ENCODE data around the gene MAN2A2. TPM values are rescaled to one million over a fixed set of nuclear protein-coding genes. Genes with fewer than 3 reads are reported as not detected.

MAN2A2 gene
- total RNA-seq, 2 experiments from 2014 or later, result 11.6 to 12.2 TPM

DNA sequence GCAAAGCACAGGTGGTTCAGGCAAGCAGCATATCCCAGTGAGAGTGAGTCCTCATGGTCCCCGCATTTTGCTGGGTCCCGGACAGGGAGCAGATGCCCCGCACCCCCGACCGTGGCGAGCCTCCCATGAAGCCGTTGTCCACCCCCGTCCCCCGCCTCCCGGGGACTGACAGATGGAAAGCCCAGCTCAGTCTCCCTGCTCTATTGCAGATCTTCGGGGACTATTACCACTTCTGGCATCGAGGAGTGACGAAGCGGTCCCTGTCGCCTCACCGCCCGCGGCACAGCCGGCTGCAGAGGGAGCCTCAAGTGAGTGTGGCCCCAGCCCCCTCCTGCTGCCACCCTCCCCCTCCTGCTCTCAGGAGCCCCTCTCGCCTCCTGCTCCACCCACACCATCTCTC lies 27.1 kb upstream of the MAN2A2 start:
- BruUV-seq (replicated peaks), result no TSS peak

DNA sequence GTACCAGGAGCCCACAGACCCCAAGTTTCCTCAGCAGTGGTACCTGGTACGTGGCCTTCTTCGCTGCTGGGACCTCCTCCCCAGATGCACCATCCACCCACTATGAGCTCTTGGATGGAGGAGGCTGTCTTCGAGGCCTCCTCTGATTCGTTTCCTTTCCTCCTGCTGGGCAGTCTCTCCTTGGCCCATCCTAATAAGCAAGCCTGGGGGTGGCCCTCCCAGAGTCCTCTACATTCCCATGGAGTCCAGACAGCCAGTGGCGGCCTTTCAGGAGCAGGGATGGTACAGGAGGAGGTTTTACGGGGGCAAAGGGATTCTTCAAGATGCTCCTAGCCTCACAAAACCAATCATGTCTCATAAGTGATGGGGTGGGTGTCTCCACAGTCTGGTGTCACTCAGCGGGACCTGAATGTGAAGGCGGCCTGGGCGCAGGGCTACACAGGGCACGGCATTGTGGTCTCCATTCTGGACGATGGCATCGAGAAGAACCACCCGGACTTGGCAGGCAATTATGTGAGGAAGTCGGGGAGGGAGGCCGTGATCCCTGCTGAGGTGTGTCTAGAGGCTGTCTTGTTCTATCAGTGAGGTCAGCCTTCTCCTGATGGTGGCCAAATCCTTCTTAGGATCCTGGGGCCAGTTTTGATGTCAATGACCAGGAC lies 26.5 kb upstream of the MAN2A2 start:
- TF ChIP-seq EZH2phosphoT487 (IDR thresholded peaks at IDR 0.05; ENCODE audit: borderline replicate concordance, low read depth, low read length), result no peak
- TF ChIP-seq, protein P1, sequence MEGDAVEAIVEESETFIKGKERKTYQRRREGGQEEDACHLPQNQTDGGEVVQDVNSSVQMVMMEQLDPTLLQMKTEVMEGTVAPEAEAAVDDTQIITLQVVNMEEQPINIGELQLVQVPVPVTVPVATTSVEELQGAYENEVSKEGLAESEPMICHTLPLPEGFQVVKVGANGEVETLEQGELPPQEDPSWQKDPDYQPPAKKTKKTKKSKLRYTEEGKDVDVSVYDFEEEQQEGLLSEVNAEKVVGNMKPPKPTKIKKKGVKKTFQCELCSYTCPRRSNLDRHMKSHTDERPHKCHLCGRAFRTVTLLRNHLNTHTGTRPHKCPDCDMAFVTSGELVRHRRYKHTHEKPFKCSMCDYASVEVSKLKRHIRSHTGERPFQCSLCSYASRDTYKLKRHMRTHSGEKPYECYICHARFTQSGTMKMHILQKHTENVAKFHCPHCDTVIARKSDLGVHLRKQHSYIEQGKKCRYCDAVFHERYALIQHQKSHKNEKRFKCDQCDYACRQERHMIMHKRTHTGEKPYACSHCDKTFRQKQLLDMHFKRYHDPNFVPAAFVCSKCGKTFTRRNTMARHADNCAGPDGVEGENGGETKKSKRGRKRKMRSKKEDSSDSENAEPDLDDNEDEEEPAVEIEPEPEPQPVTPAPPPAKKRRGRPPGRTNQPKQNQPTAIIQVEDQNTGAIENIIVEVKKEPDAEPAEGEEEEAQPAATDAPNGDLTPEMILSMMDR (conservative IDR thresholded peaks at IDR 0.05; ENCODE audit: low read length), result no peak
- no peaks in the 10 kb centered on the region for H3K36me3 ChIP-seq (ENCODE audit: insufficient read depth, low read length)
- DNase-seq (ENCODE audit: low spot score), result no peak
- H3K27ac ChIP-seq (ENCODE audit: low read depth, low read length, poor library complexity, severe bottlenecking), result no peak overlapping the region
- no peaks in the 10 kb centered on the region; the same call in 1 of the 2 replicates for H4K20me1 ChIP-seq (ENCODE audit: insufficient read depth, low read length)
- H2AFZ ChIP-seq (ENCODE audit: low read length), result no peak overlapping the region
- H3K4me1 ChIP-seq (ENCODE audit: insufficient read depth, low read length, poor library complexity, severe bottlenecking), result peaks cover 15% of the 10 kb centered on the region
- no peak overlapping the region for H3K4me3 ChIP-seq (ENCODE audit: low read depth, low read length, poor library complexity, severe bottlenecking)
- intact Hi-C loops (cut with micrococcal nuclease; ENCODE audit: unreplicated experiment), result no loop called here
- no peaks in the 10 kb centered on the region for H3K9me2 ChIP-seq (ENCODE audit: insufficient read depth, low read length)
- ChIA-PET CTCF (ENCODE audit: unreplicated experiment) (no interaction called here), POLR2A (no interaction called here)
- H3K9me3 ChIP-seq (ENCODE audit: low read length), result no peaks in the 10 kb centered on the region
- H3K4me2 ChIP-seq (ENCODE audit: low read length), result no peak overlapping the region
- no peaks in the 10 kb centered on the region for H3K79me2 ChIP-seq (ENCODE audit: insufficient read depth, low read depth, low read length)
- no TSS peak for BruUV-seq (replicated peaks)

More for the DNA sequence above, 27.1 kb upstream of the MAN2A2 start:
- Histone ChIP-seq H3K4me1 (ENCODE audit: insufficient read depth, low read length, poor library complexity, severe bottlenecking) (peaks cover 15% of the 10 kb centered on the region), H3K79me2 (ENCODE audit: insufficient read depth, low read depth, low read length) (no peaks in the 10 kb centered on the region), H3K4me2 (ENCODE audit: low read length) (no peak overlapping the region), H3K9me3 (ENCODE audit: low read length) (no peaks in the 10 kb centered on the region), H3K27ac (ENCODE audit: low read depth, low read length, poor library complexity, severe bottlenecking) (no peak overlapping the region), H3K4me3 (ENCODE audit: low read depth, low read length, poor library complexity, severe bottlenecking) (no peak overlapping the region), H4K20me1 (ENCODE audit: insufficient read depth, low read length) (no peaks in the 10 kb centered on the region; the same call in 1 of the 2 replicates), H2AFZ (ENCODE audit: low read length) (no peak overlapping the region), H3K36me3 (ENCODE audit: insufficient read depth, low read length) (no peaks in the 10 kb centered on the region), H3K9me2 (ENCODE audit: insufficient read depth, low read length) (no peaks in the 10 kb centered on the region)
- CTCF ChIA-PET (ENCODE audit: unreplicated experiment), result no interaction called here
- DNase-seq (ENCODE audit: low spot score), result no peak
- POLR2A ChIA-PET, result no interaction called here
- no peak for TF ChIP-seq EZH2phosphoT487 (IDR thresholded peaks at IDR 0.05; ENCODE audit: borderline replicate concordance, low read depth, low read length)
- TF ChIP-seq, protein P1 (conservative IDR thresholded peaks at IDR 0.05; ENCODE audit: low read length), result no peak
- intact Hi-C loops (cut with micrococcal nuclease; ENCODE audit: unreplicated experiment), result no loop called here

DNA sequence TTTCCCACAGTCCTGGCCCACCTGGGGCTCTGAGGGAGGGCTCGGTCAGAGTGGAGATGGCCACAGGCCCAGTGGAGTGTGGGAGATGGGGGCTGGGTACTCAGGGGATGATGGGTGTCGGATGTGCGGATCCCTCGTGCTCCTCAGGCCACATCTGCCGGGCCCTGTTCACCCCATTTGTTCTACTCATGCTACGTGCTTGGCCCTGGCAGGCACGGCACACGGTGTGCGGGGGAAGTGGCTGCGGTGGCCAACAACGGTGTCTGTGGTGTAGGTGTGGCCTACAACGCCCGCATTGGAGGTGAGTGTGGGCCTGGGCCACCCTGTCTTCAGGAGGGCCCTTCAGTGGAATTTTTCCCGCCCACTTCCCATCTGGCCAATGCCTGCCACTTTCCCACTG lies 25.8 kb upstream of the MAN2A2 start:
- intact Hi-C loops (cut with micrococcal nuclease; ENCODE audit: unreplicated experiment), result no loop called here
- no peaks in the 10 kb centered on the region; the same call in 1 of the 2 replicates for H4K20me1 ChIP-seq (ENCODE audit: insufficient read depth, low read length)
- no TSS peak for BruUV-seq (replicated peaks)

More for the DNA sequence above, 25.8 kb upstream of the MAN2A2 start:
- no peak overlapping the region for H3K4me2 ChIP-seq (ENCODE audit: low read length)
- no peaks in the 10 kb centered on the region for H3K9me3 ChIP-seq (ENCODE audit: low read length)
- peaks cover 9% of the 10 kb centered on the region for H3K4me1 ChIP-seq (ENCODE audit: insufficient read depth, low read length, poor library complexity, severe bottlenecking)
- POLR2A ChIA-PET, result no interaction called here
- DNase-seq (ENCODE audit: low spot score), result no peak
- no peak overlapping the region for H3K4me3 ChIP-seq (ENCODE audit: low read depth, low read length, poor library complexity, severe bottlenecking)
- H3K79me2 ChIP-seq (ENCODE audit: insufficient read depth, low read depth, low read length), result no peaks in the 10 kb centered on the region
- no peak overlapping the region for H2AFZ ChIP-seq (ENCODE audit: low read length)
- no peak overlapping the region for H3K27ac ChIP-seq (ENCODE audit: low read depth, low read length, poor library complexity, severe bottlenecking)
- no peaks in the 10 kb centered on the region for H3K36me3 ChIP-seq (ENCODE audit: insufficient read depth, low read length)
- no peaks in the 10 kb centered on the region for H3K9me2 ChIP-seq (ENCODE audit: insufficient read depth, low read length)
- TF ChIP-seq EZH2phosphoT487 (IDR thresholded peaks at IDR 0.05; ENCODE audit: borderline replicate concordance, low read depth, low read length), result no peak
- TF ChIP-seq, protein P1 (conservative IDR thresholded peaks at IDR 0.05; ENCODE audit: low read length), result no peak
- CTCF ChIA-PET (ENCODE audit: unreplicated experiment), result no interaction called here

Data from OCI-LY7 (cell line).